ENCODE results near the gene ANO10.
"Not testable (repeated sequence)": the region's sequence is repeated elsewhere in the genome, so short reads cannot be mapped to it uniquely, and the experiment has no call there.

DNA sequence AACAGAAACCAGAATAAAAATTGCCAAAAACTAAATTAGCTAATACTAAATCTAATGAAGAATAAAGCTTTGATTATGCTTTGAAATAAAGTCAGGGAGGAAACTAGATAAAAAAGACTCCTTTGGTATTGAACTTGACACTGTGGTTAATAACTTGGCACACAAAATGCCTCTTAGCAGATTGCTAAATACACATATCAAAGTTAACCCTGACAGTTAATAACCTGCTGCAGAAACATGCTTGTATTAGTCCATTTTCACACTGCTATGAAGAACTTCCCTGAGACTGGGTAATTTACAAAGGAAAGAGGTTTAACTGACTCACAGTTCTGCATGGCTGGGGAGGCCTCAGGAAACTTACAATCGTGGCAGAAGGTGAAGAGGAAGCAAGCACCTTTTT lies 164.8 kb downstream of the ANO10 start:
- TF ChIP-seq, protein P1, sequence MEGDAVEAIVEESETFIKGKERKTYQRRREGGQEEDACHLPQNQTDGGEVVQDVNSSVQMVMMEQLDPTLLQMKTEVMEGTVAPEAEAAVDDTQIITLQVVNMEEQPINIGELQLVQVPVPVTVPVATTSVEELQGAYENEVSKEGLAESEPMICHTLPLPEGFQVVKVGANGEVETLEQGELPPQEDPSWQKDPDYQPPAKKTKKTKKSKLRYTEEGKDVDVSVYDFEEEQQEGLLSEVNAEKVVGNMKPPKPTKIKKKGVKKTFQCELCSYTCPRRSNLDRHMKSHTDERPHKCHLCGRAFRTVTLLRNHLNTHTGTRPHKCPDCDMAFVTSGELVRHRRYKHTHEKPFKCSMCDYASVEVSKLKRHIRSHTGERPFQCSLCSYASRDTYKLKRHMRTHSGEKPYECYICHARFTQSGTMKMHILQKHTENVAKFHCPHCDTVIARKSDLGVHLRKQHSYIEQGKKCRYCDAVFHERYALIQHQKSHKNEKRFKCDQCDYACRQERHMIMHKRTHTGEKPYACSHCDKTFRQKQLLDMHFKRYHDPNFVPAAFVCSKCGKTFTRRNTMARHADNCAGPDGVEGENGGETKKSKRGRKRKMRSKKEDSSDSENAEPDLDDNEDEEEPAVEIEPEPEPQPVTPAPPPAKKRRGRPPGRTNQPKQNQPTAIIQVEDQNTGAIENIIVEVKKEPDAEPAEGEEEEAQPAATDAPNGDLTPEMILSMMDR (conservative IDR thresholded peaks at IDR 0.05 in 1 of 2, IDR thresholded peaks at IDR 0.05 in 1 of 2; ENCODE audit: extremely low read depth in 1 of 2, insufficient read depth in 1 of 2, low read depth in 1 of 2, low read length in 2 of 2): not testable (repeated sequence)
- TF ChIP-seq EZH2 (IDR thresholded peaks at IDR 0.05; ENCODE audit: borderline replicate concordance, low read length): not testable (repeated sequence)
